SK-N-SH (cell line): ENCODE measurements around the gene CREBRF. TPM values are rescaled to one million over a fixed set of nuclear protein-coding genes. Genes with fewer than 3 reads are reported as not detected.

Source experiments
- CTCF ChIA-PET: fragments of 300-600, 350-600 bp; formaldehyde crosslinking; extraction: SDS; loops from one replicate; lab custom pipeline; 2021; lab: Yijun Ruan, JAX
- POLR2A ChIA-PET: fragments of 350-600 bp; sonication (Branson Sonifier 250); formaldehyde crosslinking; extraction: SDS; loops from one replicate; lab custom pipeline; 2020; ENCODE audit warnings: antibody characterized with exemption, inconsistent platforms; lab: Yijun Ruan, JAX
- DNase-seq: peaks from one replicate; pipeline ENCODE4 v3.0.0; 2012
- H2AFZ ChIP-seq: fragments of 200-600 bp; sonication (generic); 2 replicates; pipeline ENCODE4 v1.8.1; 2016; ENCODE audit warnings: antibody characterized with exemption, mild to moderate bottlenecking, low read depth
- H3F3A ChIP-seq: fragments of 200-600 bp; sonication (generic); replicated peaks from 2 replicates; pipeline ENCODE3; 2016; ENCODE audit warnings: antibody characterized with exemption, mild to moderate bottlenecking; ENCODE audit not compliant: insufficient read depth
- H3K27ac ChIP-seq, 2 experiments: fragments of 200-500 bp in 1 of 2; fragments of 200-600 bp in 1 of 2; sonication (Bioruptor generic) in 1 of 2; sonication (generic), shearing (Covaris generic) in 1 of 2; 2 replicates each; pipeline versions ENCODE4 v1.5.1 to v1.6.1; 2014 to 2016; ENCODE audit warnings: low read depth in 2 of 2, inconsistent platforms in 1 of 2, low read length in 1 of 2, mild to moderate bottlenecking in 1 of 2, mixed read lengths in 1 of 2
- H3K27me3 ChIP-seq: fragments of 200-600 bp; sonication (generic), shearing (Covaris generic); 2 replicates; pipeline ENCODE4 v1.6.1; 2016; ENCODE audit warnings: mixed run types; ENCODE audit not compliant: insufficient read depth
- H3K36me3 ChIP-seq, 2 experiments: fragments of 200-500 bp in 1 of 2; fragments of 200-600 bp in 1 of 2; sonication (Bioruptor generic) in 1 of 2; sonication (generic) in 1 of 2; replicated peaks in 1 of 2; 2 replicates each; pipeline versions ENCODE3 to v1.5.1; 2014 to 2016; ENCODE audit warnings: low read length in 1 of 2, mild to moderate bottlenecking in 1 of 2; ENCODE audit not compliant: insufficient read depth in 2 of 2, control insufficient read depth in 1 of 2
- H3K4me1 ChIP-seq, 2 experiments: fragments of 200-500 bp in 1 of 2; fragments of 200-600 bp in 1 of 2; sonication (Bioruptor generic) in 1 of 2; sonication (generic), shearing (Covaris generic) in 1 of 2; 2 replicates each; pipeline versions ENCODE4 v1.5.1 to v1.6.1; 2014 to 2016; ENCODE audit warnings: low read depth in 1 of 2, low read length in 1 of 2, mixed run types in 1 of 2; ENCODE audit not compliant: insufficient read depth in 2 of 2, control insufficient read depth in 1 of 2
- H3K4me2 ChIP-seq: fragments of 200-600 bp; sonication (generic), shearing (Covaris generic); 2 replicates; pipeline ENCODE4 v1.6.1; 2017; ENCODE audit warnings: mixed run types
- H3K4me3 ChIP-seq, 2 experiments: fragments of 200-500 bp in 1 of 2; fragments of 200-600 bp in 1 of 2; sonication (Bioruptor generic) in 1 of 2; sonication (generic), shearing (Covaris generic) in 1 of 2; 2 replicates each; pipeline versions ENCODE4 v1.5.1 to v1.8.1; 2014 to 2016; ENCODE audit warnings: low read depth in 2 of 2, inconsistent platforms in 1 of 2, low read length in 1 of 2, mild to moderate bottlenecking in 1 of 2, mixed read lengths in 1 of 2, moderate library complexity in 1 of 2
- H3K79me2 ChIP-seq: fragments of 200-600 bp; sonication (generic); 2 replicates; pipeline ENCODE4 v1.8.1; 2017; ENCODE audit warnings: mild to moderate bottlenecking; ENCODE audit not compliant: insufficient read depth
- H3K9ac ChIP-seq: fragments of 200-600 bp; sonication (generic); 2 replicates; pipeline ENCODE4 v1.6.1; 2017; ENCODE audit warnings: mixed run types
- H3K9me2 ChIP-seq: fragments of 200-600 bp; sonication (generic); 2 replicates; pipeline ENCODE4 v1.6.1; 2017; ENCODE audit warnings: mixed run types
- H3K9me3 ChIP-seq: fragments of 200-600 bp; sonication (generic); 2 replicates; pipeline ENCODE4 v1.6.1; 2017; ENCODE audit warnings: mixed run types, mild to moderate bottlenecking, moderate library complexity
- H4K20me1 ChIP-seq: fragments of 200-600 bp; sonication (generic); 2 replicates; pipeline ENCODE4 v1.6.1; 2017; ENCODE audit warnings: mild to moderate bottlenecking, mixed run types; ENCODE audit not compliant: insufficient read depth
- CTCF ChIP-seq: fragments of 200-600 bp; sonication (generic); IDR thresholded peaks from 2 replicates; pipeline ENCODE4 v1.6.1; 2017; ENCODE audit warnings: antibody characterized with exemption, mild to moderate bottlenecking, moderate library complexity
- EP300 ChIP-seq, 2 experiments: IDR thresholded peaks; 2 replicates each; pipeline versions ENCODE4 v1.4.0 to v1.6.1; 2012; ENCODE audit warnings: borderline replicate concordance in 1 of 2, low read depth in 1 of 2, low read length in 1 of 2
- FOSL2 ChIP-seq: IDR thresholded peaks from 2 replicates; pipeline ENCODE4 v1.4.0; 2012; ENCODE audit warnings: low read depth, mild to moderate bottlenecking, moderate library complexity, borderline replicate concordance
- GABPA ChIP-seq: IDR thresholded peaks from 2 replicates; pipeline ENCODE4 v1.4.0; 2012; ENCODE audit warnings: low read depth, mild to moderate bottlenecking
- IRF3 ChIP-seq: fragments of 150-350 bp; IDR thresholded peaks from 2 replicates; pipeline ENCODE4 v1.6.1; 2016; ENCODE audit warnings: mild to moderate bottlenecking, low read depth, low read length
- JUND ChIP-seq: IDR thresholded peaks from 2 replicates; pipeline ENCODE4 v1.4.0; 2012
- MAX ChIP-seq: IDR thresholded peaks from 2 replicates; pipeline ENCODE4 v1.4.0; 2012; ENCODE audit warnings: low read depth
- NFIC ChIP-seq: IDR thresholded peaks from 2 replicates; pipeline ENCODE4 v1.4.0; 2012; ENCODE audit warnings: borderline replicate concordance
- PBX3 ChIP-seq: IDR thresholded peaks from 2 replicates; pipeline ENCODE4; 2012
- RFX5 ChIP-seq: IDR thresholded peaks from 2 replicates; pipeline ENCODE4 v1.6.1; 2012; ENCODE audit warnings: mild to moderate bottlenecking, improper control_type of control experiment, low read length
- RXRA ChIP-seq: IDR thresholded peaks from 2 replicates; pipeline ENCODE4 v1.4.0; 2012; ENCODE audit warnings: low read depth, mild to moderate bottlenecking, borderline replicate concordance
- SIN3A ChIP-seq: IDR thresholded peaks from 2 replicates; pipeline ENCODE4 v1.6.1; 2012; ENCODE audit warnings: low read depth, mild to moderate bottlenecking, low read length, moderate library complexity, borderline replicate concordance
- TCF12 ChIP-seq: IDR thresholded peaks from 2 replicates; pipeline ENCODE4 v1.4.0; 2012
- TEAD4 ChIP-seq: IDR thresholded peaks from 2 replicates; pipeline ENCODE4 v1.4.0; 2012; ENCODE audit warnings: mild to moderate bottlenecking, borderline replicate concordance; ENCODE audit not compliant: insufficient read depth
- WGBS: methylation state at CpG from one replicate; pipeline ENCODE4 v1.1.6; 2017; ENCODE audit warnings: low lambda C conversion rate; 5-methylcytosine and 5-hydroxymethylcytosine counted together
- polyA plus RNA-seq, 3 experiments: library from polyadenylated mRNA; depleted of rRNA; stranded (reverse); fragments of >200 nt; gene quantifications; 2 replicates each; pipeline ENCODE4 v1.2.3, GENCODE V29; 2012

Gene CREBRF
- polyA plus RNA-seq, 1 of the 3 experiments (the other 2 are of a cell fraction) = 2.4 TPM

- peaks cover 3% of the 10 kb centered on the region for H3F3A ChIP-seq
- CTCF ChIA-PET = interaction anchor here (1.4 kb wide), 1 partner anchor 16 kb away, joined by 5 read pairs; no protein-coding TSS in a partner anchor
- H3K9me3 ChIP-seq = no peaks in the 10 kb centered on the region
- no peak overlapping the region for H3K27ac ChIP-seq
- no peak overlapping the region for H3K4me3 ChIP-seq
- no peaks in the 10 kb centered on the region for H3K9me2 ChIP-seq
- 100% methylated on average over 4 of the region's 5 CpGs for WGBS
- no peak overlapping the region for H3K4me2 ChIP-seq
- no peaks in the 10 kb centered on the region for H3K27me3 ChIP-seq
- H3K79me2 ChIP-seq = no peaks in the 10 kb centered on the region
- peaks cover 0 to 2% of the 10 kb centered on the region in 2 experiments; a peak in 1 of 4 replicates for H3K4me1 ChIP-seq
- peaks cover 21 to 31% of the 10 kb centered on the region in 2 experiments for H3K36me3 ChIP-seq
- DNase-seq = no peak
- no peak for TF ChIP-seq SIN3A
- no peak for TF ChIP-seq GABPA
- no peak for TF ChIP-seq IRF3
- TF ChIP-seq PBX3 = no peak
- no peak for TF ChIP-seq CTCF
- no peak for TF ChIP-seq JUND
- TF ChIP-seq RFX5 = no peak
- no peak for TF ChIP-seq NFIC
- TF ChIP-seq FOSL2 = no peak
- TF ChIP-seq TCF12 = no peak
- no peak for TF ChIP-seq TEAD4
- no peak for TF ChIP-seq EP300 (IDR thresholded peaks at IDR 0.05; ENCODE audit: borderline replicate concordance in 1 of 2, low read depth in 1 of 2, low read length in 1 of 2)
- no peak for TF ChIP-seq MAX
- TF ChIP-seq, all 33 proteins: peak for 0
- POLR2A ChIA-PET = no interaction called here
- no peak overlapping the region for H3K9ac ChIP-seq
- H4K20me1 ChIP-seq = no peaks in the 10 kb centered on the region
- H2AFZ ChIP-seq = no peak overlapping the region
Measured at GRCh38 chr5:173161148-173161547, 105.0 kb downstream of the CREBRF start.

- Histone ChIP-seq H3K9me3 (no peaks in the 10 kb centered on the region), H3K4me3 (no peak overlapping the region), H3K36me3 (peaks cover 19 to 29% of the 10 kb centered on the region in 2 experiments), H3K27me3 (no peaks in the 10 kb centered on the region), H3K9ac (no peak overlapping the region), H3K9me2 (no peaks in the 10 kb centered on the region), H4K20me1 (no peaks in the 10 kb centered on the region), H3K4me1 (peaks cover 0 to 2% of the 10 kb centered on the region in 2 experiments; a peak in 1 of 4 replicates), H3F3A (peaks cover 3% of the 10 kb centered on the region), H2AFZ (no peak overlapping the region), H3K4me2 (no peak overlapping the region), H3K79me2 (no peaks in the 10 kb centered on the region), H3K27ac (no peak overlapping the region)
- ChIA-PET CTCF (no interaction called here), POLR2A (no interaction called here)
- 90% methylated on average over 7 of the region's 7 CpGs for WGBS
- DNase-seq = no peak
- no peak for TF ChIP-seq SIN3A
- no peak for TF ChIP-seq RXRA
Measured at GRCh38 chr5:173163219-173163618, 107.1 kb downstream of the CREBRF start.
